Tibial artery (tissue), 4 donors: ENCODE data around the gene NFIA.

Source experiments
- DNase-seq, 2 donors: peaks; one replicate each; pipeline ENCODE4 v3.0.0-alpha.2; 2019
- H3K27ac ChIP-seq, 2 donors: fragments of 200-600 bp; sonication (generic) in 1 of 2; 1 replicate in 1 of 2; 2 replicates in 1 of 2; pipeline ENCODE4 v1.5.1; 2018 to 2019; ENCODE audit warnings: mild to moderate bottlenecking in 1 of 2
- H3K27me3 ChIP-seq, 2 donors: fragments of 200-600 bp; sonication (generic) in 1 of 2; one replicate each; pipeline versions ENCODE4 v1.5.1 to v1.6.0; 2016 to 2019
- H3K36me3 ChIP-seq, 3 donors: fragments of 200-600 bp; sonication (generic) in 2 of 3; one replicate each; pipeline ENCODE4 v1.5.1; 2016 to 2019; ENCODE audit warnings: mild to moderate bottlenecking in 2 of 3
- H3K4me1 ChIP-seq, 4 donors: fragments of 200-600 bp; sonication (generic) in 2 of 4; 1 replicate in 3 of 4; 2 replicates in 1 of 4; pipeline ENCODE4 v1.5.1; 2016 to 2019
- H3K4me3 ChIP-seq, 2 donors: fragments of 200-600 bp; sonication (generic) in 1 of 2; 1 replicate in 1 of 2; 2 replicates in 1 of 2; pipeline ENCODE4 v1.5.1; 2018 to 2019; ENCODE audit warnings: mild to moderate bottlenecking in 2 of 2
- H3K9me3 ChIP-seq, 3 donors: fragments of 200-600 bp; sonication (generic) in 1 of 3; one replicate each; pipeline ENCODE4 v1.5.1; 2016 to 2019
- CTCF ChIP-seq, 2 experiments: fragments of 200-600 bp in 1 of 2; fragments of 450-650 bp in 1 of 2; IDR thresholded peaks; one replicate each; pipeline ENCODE4 v1.5.1; 2017 to 2019; ENCODE audit warnings: antibody characterized with exemption in 2 of 2, mild to moderate bottlenecking in 1 of 2, moderate library complexity in 1 of 2
- intact Hi-C: fragments of 100-400 bp; cut with DNase I; formaldehyde crosslinking; loops from one replicate; pipeline ENCODE4 v1.15.0; 2023; ENCODE audit warnings: low total_unique reads

NFIA gene

GRCh38 chr1:61377242-61377958 lies 295.0 kb downstream of the NFIA start:
- intact Hi-C loops = no loop called here
- H3K9me3 ChIP-seq = no peaks in the 10 kb centered on the region
- peaks cover 0 to 25% (median 6%) of the 10 kb centered on the region in 4 donors for H3K4me1 ChIP-seq
- no peaks in the 10 kb centered on the region for H3K27me3 ChIP-seq
- no peak overlapping the region for H3K4me3 ChIP-seq
- no peaks in the 10 kb centered on the region for H3K36me3 ChIP-seq
- DNase-seq = no peak
- TF ChIP-seq CTCF (IDR thresholded peaks at IDR 0.05) = no peak
- H3K27ac ChIP-seq = no peak overlapping the region

GRCh38 chr1:61378494-61379180 lies 296.3 kb downstream of the NFIA start:
- Histone ChIP-seq H3K9me3 (no peaks in the 10 kb centered on the region), H3K27ac (no peak overlapping the region), H3K4me1 (peaks cover 0 to 27% (median 6%) of the 10 kb centered on the region in 4 donors), H3K27me3 (no peaks in the 10 kb centered on the region), H3K36me3 (peaks cover 5 to 8% (median 7%) of the 10 kb centered on the region in 3 donors), H3K4me3 (no peak overlapping the region)
- intact Hi-C loops = no loop called here
- no peak for TF ChIP-seq CTCF (IDR thresholded peaks at IDR 0.05)
- no peak for DNase-seq

- no peak overlapping the region for H3K4me3 ChIP-seq
- TF ChIP-seq CTCF (IDR thresholded peaks at IDR 0.05) = no peak
- DNase-seq = no peak
- no peak overlapping the region for H3K27ac ChIP-seq
- peaks cover 0 to 27% (median 6%) of the 10 kb centered on the region in 4 donors for H3K4me1 ChIP-seq
- intact Hi-C loops = no loop called here
- no peaks in the 10 kb centered on the region for H3K27me3 ChIP-seq
- H3K9me3 ChIP-seq = no peaks in the 10 kb centered on the region
- H3K36me3 ChIP-seq = peaks cover 8 to 18% (median 9%) of the 10 kb centered on the region in 3 donors
Observed at GRCh38 chr1:61379693-61380092, 297.3 kb downstream of the NFIA start.

DNA sequence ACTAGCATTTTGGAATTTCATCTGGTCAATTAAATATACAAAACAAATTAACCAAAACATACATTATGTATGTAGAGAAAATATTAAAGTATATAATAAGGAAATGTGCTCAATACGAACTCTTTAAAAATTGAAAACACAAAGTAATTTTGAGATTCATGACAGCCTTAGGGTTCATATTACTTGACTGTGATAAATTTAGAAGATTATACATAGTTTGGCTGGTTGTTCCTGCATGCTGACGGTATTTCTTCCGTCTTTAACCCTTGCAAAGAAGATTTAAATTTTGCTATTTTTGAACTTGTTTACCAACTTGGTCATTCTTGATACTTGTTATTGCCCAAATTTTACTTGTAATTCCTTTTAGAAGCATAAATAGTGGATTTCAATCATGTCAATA lies 298.2 kb downstream of the NFIA start:
- TF ChIP-seq CTCF (IDR thresholded peaks at IDR 0.05) = no peak
- Histone ChIP-seq H3K4me3 (no peak overlapping the region), H3K4me1 (peaks cover 0 to 27% (median 6%) of the 10 kb centered on the region in 4 donors), H3K27ac (no peak overlapping the region), H3K36me3 (peaks cover 8 to 21% (median 9%) of the 10 kb centered on the region in 3 donors), H3K27me3 (no peaks in the 10 kb centered on the region), H3K9me3 (no peaks in the 10 kb centered on the region)
- no peak for DNase-seq
- intact Hi-C loops = no loop called here

- Histone ChIP-seq H3K27me3 (no peaks in the 10 kb centered on the region), H3K4me1 (peaks cover 0 to 22% (median 4%) of the 10 kb centered on the region in 4 donors), H3K4me3 (no peak overlapping the region), H3K36me3 (peaks cover 23 to 41% (median 39%) of the 10 kb centered on the region in 3 donors), H3K27ac (no peak overlapping the region), H3K9me3 (peaks cover 0 to 7% (median 6%) of the 10 kb centered on the region in 3 donors)
- TF ChIP-seq CTCF (IDR thresholded peaks at IDR 0.05) = no peak
- DNase-seq = no peak
- intact Hi-C loops = no loop called here
Observed at GRCh38 chr1:61386323-61386722, 304.0 kb downstream of the NFIA start.
